Motor neuron (in vitro differentiated cells): Measurements from ENCODE around the gene CSTB. TPM values are rescaled to one million over a fixed set of nuclear protein-coding genes. Genes with fewer than 3 reads are reported as not detected.

Experiments
- ATAC-seq, 8 experiments: fragments of 200-7000 bp; cut with Tn5 transposase; replicated peaks in 6 of 8; 2 replicates each; pipeline ENCODE4 v1.8.0; 2021; ENCODE audit warnings: mild to moderate bottlenecking in 8 of 8, moderate library complexity in 8 of 8
- H3K27ac ChIP-seq, 2 donors: fragments of 250-450 bp; sonication (Bioruptor Pico); 2 replicates each; pipeline ENCODE4 v1.9.0; 2021; ENCODE audit warnings: antibody characterized with exemption in 2 of 2, mild to moderate bottlenecking in 2 of 2, moderate library complexity in 1 of 2
- H3K4me1 ChIP-seq, 2 donors: fragments of 250-450 bp; sonication (Bioruptor Pico); replicated peaks in 1 of 2; 2 replicates each; pipeline ENCODE4 v1.6.1; 2021; ENCODE audit warnings: antibody characterized with exemption in 2 of 2, mild to moderate bottlenecking in 2 of 2, moderate library complexity in 1 of 2
- H3K4me3 ChIP-seq, 5 donors: fragments of 250-450 bp; sonication (Bioruptor Pico); 2 replicates each; pipeline ENCODE4 v1.9.0; 2021; ENCODE audit warnings: antibody characterized with exemption in 5 of 5, mild to moderate bottlenecking in 5 of 5, moderate library complexity in 4 of 5
- WGBS, 10 experiments: fragments of 450-650 bp; shearing (Covaris generic); methylation state at CpG; one replicate each; pipeline ENCODE4 v1.0.0; 2022; 5-methylcytosine and 5-hydroxymethylcytosine counted together
- in situ Hi-C, 9 experiments: fragments of 400-800 bp; cut with MboI; loops; one replicate each; pipeline ENCODE4 v1.15.0; 2021; ENCODE audit warnings: low sequenced_read_pairs in 9 of 9, low pct_unique_long_range_greater_than_20kb in 2 of 9; ENCODE audit not compliant: unreplicated experiment in 9 of 9
- total RNA-seq, 8 experiments: library from RNA; unstranded; fragments of 300-600 nt; gene quantifications; 2 replicates each; pipeline versions ENCODE4 v1.2.3 to v1.2.4, GENCODE V29; 2022

CSTB gene
- total RNA-seq, 8 experiments from 2014 or later = 11.8 to 41.3 (median 24.3) TPM

GRCh38 chr21:43806017-43806710, 30.1 kb upstream of the CSTB start:
- no peak for ATAC-seq
- in situ Hi-C loops = no loop called here
- peaks cover 0 to 3% of the 10 kb centered on the region in 2 donors for H3K4me1 ChIP-seq
- H3K27ac ChIP-seq = no peak overlapping the region
- no peak overlapping the region for H3K4me3 ChIP-seq
- 67 to 100% (median 98%) methylated on average over 1 to 15 of the region's 21 CpGs; no CpG with 5 or more reads in 4 of the 10 experiments for WGBS, 10 experiments

- Histone ChIP-seq H3K4me1 (no peaks in the 10 kb centered on the region), H3K4me3 (no peak overlapping the region), H3K27ac (no peak overlapping the region)
- WGBS, 10 experiments = 0 to 92% (median 84%) methylated on average over 1 to 13 of the region's 14 CpGs
- ATAC-seq = peak in 3 of 8 experiments; percentile 71 to 80 (median 71)
- in situ Hi-C loops = no loop called here
These were observed 29.2 kb upstream of the CSTB start for GRCh38 chr21:43805275-43805800.

DNA sequence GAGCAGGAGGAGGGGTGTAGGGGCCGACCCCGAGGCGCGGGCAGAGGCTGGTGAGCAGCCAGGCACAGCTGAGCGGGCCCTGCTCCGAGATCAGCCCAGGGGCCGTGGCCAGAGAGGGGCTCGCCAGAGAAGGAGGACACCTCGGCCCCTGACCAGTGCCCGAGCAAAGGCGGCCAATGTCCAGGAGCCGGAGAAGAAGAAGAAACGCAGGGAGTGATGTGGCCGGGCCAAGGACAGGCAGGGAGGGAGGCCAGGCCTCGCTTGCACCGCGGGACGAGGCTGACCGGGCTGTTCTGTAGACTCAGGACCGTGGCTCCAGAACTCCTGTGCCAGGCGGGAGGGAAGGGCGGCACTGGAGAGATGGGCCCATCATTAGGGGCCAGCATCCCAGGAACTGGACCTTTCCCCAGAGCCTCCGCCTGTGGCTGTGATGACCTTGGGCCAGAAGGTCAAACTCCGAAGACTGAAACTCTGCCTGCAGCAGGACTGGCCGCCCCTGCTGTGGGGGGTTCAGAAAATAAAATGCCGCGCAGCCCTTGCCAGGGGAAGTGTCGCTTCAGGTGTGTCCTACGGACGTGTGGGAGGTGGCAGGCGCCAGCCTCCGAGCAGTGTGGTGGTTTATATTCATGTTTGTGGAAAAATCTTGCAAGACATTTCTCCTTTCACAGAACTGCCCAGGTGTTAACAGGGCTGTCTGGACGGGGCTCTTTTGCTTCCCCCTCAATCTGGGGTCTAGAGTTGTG, 27.6 kb upstream of the CSTB start:
- Histone ChIP-seq H3K4me3 (no peak overlapping the region), H3K4me1 (no peaks in the 10 kb centered on the region), H3K27ac (no peak overlapping the region)
- ATAC-seq = no peak
- WGBS, 10 experiments = 80 to 100% (median 97%) methylated on average over 2 to 11 of the region's 33 CpGs; no CpG with 5 or more reads in 4 of the 10 experiments
- in situ Hi-C loops = no loop called here

DNA sequence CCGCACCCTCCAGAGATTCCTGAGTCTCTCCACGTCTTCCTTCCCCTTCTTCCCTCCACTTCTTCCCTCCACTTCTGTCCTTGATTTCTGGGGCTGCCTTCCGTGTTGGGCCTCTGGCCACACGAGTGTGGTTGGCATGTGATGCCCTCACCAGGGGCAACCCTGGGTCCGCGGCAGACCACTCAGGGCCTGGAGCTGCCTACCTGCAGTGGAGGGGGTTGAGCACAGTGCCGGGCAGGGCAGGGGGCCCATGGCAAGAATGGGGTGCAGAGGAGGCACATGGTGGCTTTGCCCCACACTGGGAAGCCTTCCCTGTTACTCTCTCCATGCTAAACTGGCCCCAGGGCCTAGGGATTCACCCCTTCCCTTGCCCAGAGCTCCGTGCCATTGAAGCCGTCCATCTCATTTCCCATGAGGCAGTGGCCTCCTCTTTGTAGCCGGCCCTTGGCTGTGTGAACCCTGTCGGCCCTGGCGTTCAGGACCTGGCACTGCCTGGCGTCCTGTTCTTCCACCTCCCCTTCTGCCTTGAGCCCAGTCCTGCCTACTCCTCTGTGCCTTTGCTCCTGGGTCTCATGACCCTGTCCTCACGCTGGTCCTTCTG, 26.7 kb upstream of the CSTB start:
- no peak overlapping the region for H3K4me3 ChIP-seq
- 80 to 100% (median 81%) methylated on average over 1 to 2 of the region's 14 CpGs; no CpG with 5 or more reads in 6 of the 10 experiments for WGBS, 10 experiments
- H3K4me1 ChIP-seq = no peaks in the 10 kb centered on the region
- ATAC-seq = no peak
- no peak overlapping the region for H3K27ac ChIP-seq
- in situ Hi-C loops = no loop called here

DNA sequence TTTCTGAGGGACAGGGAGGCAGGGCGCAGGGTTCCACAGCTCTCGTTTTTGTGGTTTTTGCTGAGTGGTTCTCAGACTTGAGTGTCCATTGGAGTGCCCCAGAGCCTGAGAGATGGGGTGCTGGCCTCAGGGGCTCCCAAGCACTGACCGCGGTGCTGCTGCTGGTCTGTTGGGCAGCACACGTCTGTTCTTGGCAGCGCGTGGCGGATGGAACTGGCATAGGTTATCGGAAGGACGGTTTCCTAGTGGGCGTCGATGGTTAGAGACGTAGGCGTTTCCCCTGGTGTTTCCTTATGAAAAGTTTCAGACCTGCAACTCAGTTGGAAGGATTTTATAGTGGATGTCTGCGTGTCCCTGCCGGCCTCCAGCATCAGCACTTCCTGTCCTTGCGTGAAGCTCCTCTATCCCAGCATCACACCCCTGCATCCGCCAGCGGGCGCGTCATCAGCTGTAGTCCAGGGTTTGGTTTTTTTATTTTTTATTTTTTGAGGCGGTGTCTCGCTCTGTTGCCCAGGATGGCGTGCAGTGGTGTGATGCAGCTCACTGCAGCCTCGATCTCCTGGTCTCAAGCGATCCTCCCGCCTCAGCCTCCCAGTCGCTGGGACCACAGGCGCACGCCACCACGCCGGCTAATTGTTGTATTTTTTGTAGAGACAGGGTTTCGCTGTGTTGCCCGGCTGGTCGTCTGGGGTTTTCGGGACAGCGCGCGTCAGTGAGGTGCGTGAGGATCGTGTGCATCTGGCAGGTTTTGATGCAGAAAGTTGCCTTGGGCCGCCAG, 25.1 kb upstream of the CSTB start:
- Histone ChIP-seq H3K27ac (no peak overlapping the region), H3K4me3 (no peak overlapping the region), H3K4me1 (no peaks in the 10 kb centered on the region)
- ATAC-seq = no peak
- WGBS, 10 experiments = 80 to 100% (median 97%) methylated on average over 1 to 15 of the region's 42 CpGs; no CpG with 5 or more reads in 4 of the 10 experiments
- in situ Hi-C loops = no loop called here

GRCh38 chr21:43800566-43800965, 24.5 kb upstream of the CSTB start:
- Histone ChIP-seq H3K4me3 (no peak overlapping the region), H3K27ac (no peak overlapping the region), H3K4me1 (no peaks in the 10 kb centered on the region)
- in situ Hi-C loops = no loop called here
- 80 to 88% methylated on average over 4 to 6 of the region's 14 CpGs; no CpG with 5 or more reads in 8 of the 10 experiments for WGBS, 10 experiments
- no peak for ATAC-seq

GRCh38 chr21:43800124-43800523, 24.0 kb upstream of the CSTB start:
- no peak for ATAC-seq
- 88 to 100% (median 96%) methylated on average over 2 to 7 of the region's 17 CpGs; no CpG with 5 or more reads in 6 of the 10 experiments for WGBS, 10 experiments
- Histone ChIP-seq H3K27ac (no peak overlapping the region), H3K4me3 (no peak overlapping the region), H3K4me1 (no peaks in the 10 kb centered on the region)
- in situ Hi-C loops = no loop called here

DNA sequence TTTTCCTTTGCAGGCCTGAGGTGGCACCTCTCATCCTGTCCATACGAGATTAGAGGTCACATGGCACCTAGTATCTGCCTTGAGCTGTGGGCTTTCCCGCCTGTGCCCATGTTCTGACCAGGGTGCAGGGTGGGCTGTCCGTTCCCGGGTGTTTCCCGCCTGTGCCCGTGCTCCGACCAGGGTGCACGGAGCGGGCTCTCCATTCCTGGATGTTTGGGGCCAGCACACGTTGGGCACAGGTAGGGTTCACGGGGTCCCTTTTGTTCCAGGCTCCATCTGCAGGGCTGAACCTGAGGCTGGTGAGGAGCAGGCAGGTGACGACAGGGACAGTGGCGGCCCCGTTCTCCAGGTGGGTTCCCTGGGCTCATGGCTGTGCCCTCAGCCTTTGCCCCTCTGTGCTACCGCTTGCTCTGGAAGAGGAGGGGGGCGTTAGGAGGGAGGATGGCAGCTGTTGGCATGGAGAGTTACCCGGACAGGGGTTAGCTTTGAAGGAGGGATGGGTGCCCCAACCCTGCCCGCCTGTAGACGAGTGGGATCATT, 23.3 kb upstream of the CSTB start:
- no peak overlapping the region for H3K27ac ChIP-seq
- no peaks in the 10 kb centered on the region for H3K4me1 ChIP-seq
- in situ Hi-C loops = loop anchor here in 2 of 9 experiments (10.0 to 25.0 kb wide), 2 partner anchors 112 to 165 kb away; no protein-coding TSS in a partner anchor
- ATAC-seq = no peak
- WGBS, 10 experiments = 92 to 100% (median 98%) methylated on average over 1 to 7 of the region's 19 CpGs; no CpG with 5 or more reads in 5 of the 10 experiments
- H3K4me3 ChIP-seq = no peak overlapping the region

GRCh38 chr21:43797925-43798715, 22.0 kb upstream of the CSTB start:
- 98 to 100% methylated on average over 5 to 9 of the region's 30 CpGs; no CpG with 5 or more reads in 8 of the 10 experiments for WGBS, 10 experiments
- H3K27ac ChIP-seq = no peak overlapping the region
- no peak overlapping the region for H3K4me3 ChIP-seq
- in situ Hi-C loops = loop anchor here in 2 of 9 experiments (10.0 to 25.0 kb wide), 2 partner anchors 111 to 167 kb away; no protein-coding TSS in a partner anchor
- H3K4me1 ChIP-seq = no peaks in the 10 kb centered on the region
- peak in 1 of 8 experiments; percentile 15 for ATAC-seq

DNA sequence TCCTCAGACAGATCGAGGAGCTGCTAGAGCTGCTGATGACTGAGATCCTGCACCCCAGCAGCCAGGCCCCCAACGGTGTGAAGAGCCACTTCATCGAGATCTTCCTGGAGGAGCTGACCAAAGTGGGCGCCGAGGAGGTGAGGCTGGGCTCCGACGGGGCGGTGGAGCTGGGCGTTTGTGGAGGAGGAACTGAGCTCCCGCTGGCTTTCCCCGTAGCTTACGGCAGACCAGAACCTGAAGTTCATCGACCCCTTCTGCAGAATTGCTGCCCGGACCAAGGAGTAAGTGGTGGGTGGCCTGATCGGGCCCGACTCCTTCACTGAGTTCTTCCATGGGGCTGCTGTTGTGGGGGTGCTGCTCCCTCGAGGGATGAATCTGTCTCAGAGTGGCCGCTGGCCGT, 21.3 kb upstream of the CSTB start:
- in situ Hi-C loops = loop anchor here in 2 of 9 experiments (10.0 to 25.0 kb wide), 2 partner anchors 110 to 167 kb away; no protein-coding TSS in a partner anchor
- no peak for ATAC-seq
- Histone ChIP-seq H3K4me1 (no peaks in the 10 kb centered on the region), H3K4me3 (no peak overlapping the region), H3K27ac (no peak overlapping the region)
- WGBS, 10 experiments = 86 to 100% (median 91%) methylated on average over 1 to 9 of the region's 19 CpGs; no CpG with 5 or more reads in 7 of the 10 experiments

GRCh38 chr21:43794857-43795256, 18.7 kb upstream of the CSTB start:
- in situ Hi-C loops = loop anchor here in 2 of 9 experiments (10.0 to 25.0 kb wide), 2 partner anchors 108 to 170 kb away; no protein-coding TSS in a partner anchor
- no peak for ATAC-seq
- 80 to 100% (median 100%) methylated on average over 1 to 7 of the region's 14 CpGs; no CpG with 5 or more reads in 5 of the 10 experiments for WGBS, 10 experiments

More at GRCh38 chr21:43794857-43795256, 18.7 kb upstream of the CSTB start:
- Histone ChIP-seq H3K4me3 (no peak overlapping the region), H3K4me1 (peaks cover 4 to 6% of the 10 kb centered on the region in 2 donors), H3K27ac (no peak overlapping the region)
